Measurements from ENCODE around the gene MYMX. TPM values are rescaled to one million over a fixed set of nuclear protein-coding genes. Genes with fewer than 3 reads are reported as not detected.

Gene MYMX
- total RNA-seq, 2 experiments from 2014 or later, result not detected

DNA sequence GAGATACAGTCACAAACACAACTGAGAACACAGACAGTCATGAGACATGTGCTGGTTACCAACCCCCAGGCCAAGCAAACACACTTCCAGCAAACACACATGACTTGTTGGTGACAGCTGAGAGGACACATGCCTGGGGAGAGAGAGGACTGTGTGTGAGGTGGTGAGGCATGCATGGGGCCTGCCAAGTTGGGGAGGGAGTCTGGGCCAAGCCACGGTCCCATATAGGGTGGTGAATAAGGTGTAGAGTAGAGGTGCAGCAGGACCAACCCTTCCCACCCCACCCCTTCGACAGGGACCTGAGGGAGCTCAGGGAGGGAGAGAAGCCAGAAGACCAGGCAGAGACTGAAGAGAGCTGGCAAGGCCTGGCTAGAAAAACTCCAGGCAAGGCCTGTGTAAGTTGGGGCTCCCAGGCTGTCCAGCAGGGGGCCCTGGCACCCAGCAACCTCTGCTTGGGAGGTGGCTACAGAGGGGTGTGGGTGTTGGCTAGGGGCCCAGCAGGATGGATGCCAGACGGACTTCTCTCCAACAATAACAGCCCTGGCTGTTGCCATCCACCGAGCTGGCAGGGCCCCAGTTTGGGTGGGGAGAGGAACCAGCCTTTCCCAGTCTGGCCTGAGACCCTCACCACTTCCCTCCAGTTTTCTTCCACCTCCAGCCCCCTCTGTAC is 4.7 kb downstream of the MYMX start:
- no peaks in the 10 kb centered on the region for H3K36me3 ChIP-seq (ENCODE audit: insufficient read depth, low read length)
- peaks cover 0 to 3% of the 10 kb centered on the region in 2 experiments for H3K9me3 ChIP-seq (ENCODE audit: control insufficient read depth in 1 of 2, insufficient read depth in 1 of 2, low read length in 2 of 2)
- peak; percentile 60 to 88 (median 72) for DNase-seq
- no peaks in the 10 kb centered on the region for H3K27me3 Mint-ChIP-seq
- H3K27ac ChIP-seq (ENCODE audit: low read depth in 1 of 2, low read length in 2 of 2), result no peak overlapping the region
- H3K27ac Mint-ChIP-seq, result peak overlapping the region; percentile 39
- intact Hi-C loops (cut with DNase I, micrococcal nuclease), result loop anchor here (1.0 to 10.0 kb wide), 3 partner anchors 17 to 587 kb away; partner anchors contain the start of genes SLC35B2 (in 2 of the 2) and MAD2L1BP (in 1 of the 2)
- H3K27me3 ChIP-seq (ENCODE audit: control insufficient read depth in 1 of 2, insufficient read depth in 2 of 2, low read length in 2 of 2), result peaks cover 4 to 7% of the 10 kb centered on the region in 2 experiments
- H3K4me1 ChIP-seq (ENCODE audit: insufficient read depth, low read length), result peaks cover 38% of the 10 kb centered on the region
- no peaks in the 10 kb centered on the region for H3K9me3 Mint-ChIP-seq
- no peaks in the 10 kb centered on the region for H3K36me3 Mint-ChIP-seq (ENCODE audit: low read depth)
- peaks cover 36% of the 10 kb centered on the region for H3K4me1 Mint-ChIP-seq (ENCODE audit: low read depth)
- ChIA-PET CTCF (interaction anchor here (0.6 to 1.2 kb wide), 6 partner anchors 9 to 84 kb away, joined by 3 to 12 read pairs (median 4); partner anchors contain the start of genes HSP90AB1 and SLC35B2), POLR2A (interaction anchor here (2.5 to 5.8 kb wide), 2 partner anchors 16 to 25 kb away, joined by 8 to 62 read pairs; partner anchors contain the start of gene HSP90AB1)
- ATAC-seq (ENCODE audit: poor library complexity), result peak; percentile 67
- TF ChIP-seq, protein P1, sequence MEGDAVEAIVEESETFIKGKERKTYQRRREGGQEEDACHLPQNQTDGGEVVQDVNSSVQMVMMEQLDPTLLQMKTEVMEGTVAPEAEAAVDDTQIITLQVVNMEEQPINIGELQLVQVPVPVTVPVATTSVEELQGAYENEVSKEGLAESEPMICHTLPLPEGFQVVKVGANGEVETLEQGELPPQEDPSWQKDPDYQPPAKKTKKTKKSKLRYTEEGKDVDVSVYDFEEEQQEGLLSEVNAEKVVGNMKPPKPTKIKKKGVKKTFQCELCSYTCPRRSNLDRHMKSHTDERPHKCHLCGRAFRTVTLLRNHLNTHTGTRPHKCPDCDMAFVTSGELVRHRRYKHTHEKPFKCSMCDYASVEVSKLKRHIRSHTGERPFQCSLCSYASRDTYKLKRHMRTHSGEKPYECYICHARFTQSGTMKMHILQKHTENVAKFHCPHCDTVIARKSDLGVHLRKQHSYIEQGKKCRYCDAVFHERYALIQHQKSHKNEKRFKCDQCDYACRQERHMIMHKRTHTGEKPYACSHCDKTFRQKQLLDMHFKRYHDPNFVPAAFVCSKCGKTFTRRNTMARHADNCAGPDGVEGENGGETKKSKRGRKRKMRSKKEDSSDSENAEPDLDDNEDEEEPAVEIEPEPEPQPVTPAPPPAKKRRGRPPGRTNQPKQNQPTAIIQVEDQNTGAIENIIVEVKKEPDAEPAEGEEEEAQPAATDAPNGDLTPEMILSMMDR (IDR thresholded peaks at IDR 0.05), result peak; percentile 66
- peak overlapping the region; percentile 77 for H3K4me3 Mint-ChIP-seq
- no peak overlapping the region for H3K4me3 ChIP-seq (ENCODE audit: low read length)

DNA sequence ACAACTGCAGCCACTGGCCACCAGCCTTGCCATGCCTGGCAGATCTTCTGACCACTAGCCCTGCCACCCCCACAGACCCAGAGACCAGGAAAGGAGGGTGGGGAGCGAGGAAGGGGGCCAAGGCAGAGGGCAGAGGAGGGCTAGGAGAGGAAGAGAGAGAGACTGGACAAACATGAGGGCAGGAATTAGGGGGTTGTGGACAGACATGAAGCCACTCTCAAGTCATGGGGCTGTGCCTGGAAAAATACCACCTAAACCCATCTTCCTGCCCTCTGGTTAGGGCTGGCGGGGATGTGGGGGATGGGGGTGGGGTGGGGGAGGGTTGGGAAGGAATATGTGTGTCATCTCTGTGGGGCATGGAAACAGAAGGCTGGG is 5.2 kb downstream of the MYMX start:
- POLR2A ChIA-PET, result interaction anchor here (2.5 to 5.8 kb wide), 2 partner anchors 16 to 24 kb away, joined by 8 to 62 read pairs; partner anchors contain the start of gene HSP90AB1
- Histone ChIP-seq H3K4me3 (ENCODE audit: low read length) (no peak overlapping the region), H3K4me1 (ENCODE audit: insufficient read depth, low read length) (peaks cover 38% of the 10 kb centered on the region), H3K27ac (ENCODE audit: low read depth in 1 of 2, low read length in 2 of 2) (no peak overlapping the region), H3K27me3 (ENCODE audit: control insufficient read depth in 1 of 2, insufficient read depth in 2 of 2, low read length in 2 of 2) (peaks cover 4 to 6% of the 10 kb centered on the region in 2 experiments), H3K9me3 (ENCODE audit: control insufficient read depth in 1 of 2, insufficient read depth in 1 of 2, low read length in 2 of 2) (peaks cover 0 to 3% of the 10 kb centered on the region in 2 experiments), H3K36me3 (ENCODE audit: insufficient read depth, low read length) (no peaks in the 10 kb centered on the region)
- TF ChIP-seq, protein P1 (IDR thresholded peaks at IDR 0.05), result no peak
- Mint-ChIP-seq H3K4me3 (peak overlapping the region; percentile 77), H3K27ac (peak overlapping the region; percentile 39), H3K27me3 (no peaks in the 10 kb centered on the region), H3K36me3 (ENCODE audit: low read depth) (no peaks in the 10 kb centered on the region), H3K4me1 (ENCODE audit: low read depth) (peaks cover 36% of the 10 kb centered on the region), H3K9me3 (no peaks in the 10 kb centered on the region)
- DNase-seq (no peak), ATAC-seq (ENCODE audit: poor library complexity) (no peak)
- intact Hi-C loops (cut with DNase I, micrococcal nuclease), result loop anchor here (1.0 to 10.0 kb wide), 4 partner anchors 15 to 587 kb away; partner anchors contain the start of genes SLC35B2 (in 2 of the 2) and MAD2L1BP (in 1 of the 2)
- CTCF ChIA-PET, result interaction anchor here (0.7 to 1.2 kb wide), 3 partner anchors 16 to 35 kb away, joined by 3 to 12 read pairs (median 7); partner anchors contain the start of gene SLC35B2

DNA sequence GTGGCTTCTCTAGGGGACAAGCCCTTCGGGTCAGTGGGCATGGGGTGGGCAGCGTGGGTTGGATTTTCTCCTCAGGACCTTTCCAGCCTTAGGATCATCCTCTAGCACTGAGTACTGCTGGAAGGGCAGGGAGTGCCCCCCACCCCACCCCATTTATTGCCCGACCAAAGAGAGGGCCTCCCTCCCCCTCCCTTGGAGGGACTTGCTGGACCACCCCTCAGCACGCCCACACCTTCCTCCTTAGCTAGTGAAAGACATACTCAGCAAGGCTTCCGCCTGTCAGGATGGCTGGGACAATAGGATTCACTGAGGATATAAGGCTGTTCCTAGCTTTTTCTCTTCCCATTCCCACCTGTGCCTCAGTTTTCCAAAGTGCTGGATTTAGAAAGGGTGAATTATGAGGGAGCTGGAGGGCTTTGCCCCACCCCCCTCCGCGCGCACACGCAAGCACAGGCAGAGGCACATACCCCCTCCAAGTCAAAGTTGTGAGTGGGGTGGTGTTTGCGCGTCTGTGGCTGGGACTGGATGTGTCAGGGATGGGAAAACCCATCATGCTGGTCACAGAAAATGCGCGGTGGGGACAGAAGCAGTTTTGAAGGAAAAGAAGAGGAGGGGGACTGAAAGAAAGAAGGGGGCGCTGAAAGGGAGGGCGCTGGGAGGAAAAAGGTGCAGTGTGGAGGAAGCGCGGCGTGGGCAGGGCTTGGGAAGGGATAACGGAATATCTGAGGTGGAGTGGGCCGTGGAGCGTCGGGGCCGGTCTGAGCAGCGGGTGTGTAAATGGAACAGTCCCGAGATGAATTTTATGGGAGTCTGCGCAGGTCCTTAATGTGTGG is 6.0 kb downstream of the MYMX start:
- H3K4me1 ChIP-seq (ENCODE audit: insufficient read depth, low read length), result peaks cover 38% of the 10 kb centered on the region
- H3K27ac ChIP-seq (ENCODE audit: low read depth in 1 of 2, low read length in 2 of 2), result no peak overlapping the region
- H3K9me3 ChIP-seq (ENCODE audit: control insufficient read depth in 1 of 2, insufficient read depth in 1 of 2, low read length in 2 of 2), result no peaks in the 10 kb centered on the region
- intact Hi-C loops (cut with DNase I, micrococcal nuclease), result loop anchor here (2.0 to 10.0 kb wide), 3 partner anchors 14 to 588 kb away; partner anchors contain the start of genes SLC35B2 (in 2 of the 2) and MAD2L1BP (in 1 of the 2)
- peak overlapping the region; percentile 55 for H3K4me3 ChIP-seq (ENCODE audit: low read length)
- Mint-ChIP-seq H3K4me3 (peak overlapping the region; percentile 77), H3K27me3 (no peaks in the 10 kb centered on the region), H3K27ac (no peak overlapping the region), H3K36me3 (ENCODE audit: low read depth) (no peaks in the 10 kb centered on the region), H3K9me3 (no peaks in the 10 kb centered on the region), H3K4me1 (ENCODE audit: low read depth) (peaks cover 36% of the 10 kb centered on the region)
- ChIA-PET POLR2A (interaction anchor here (0.7 to 5.8 kb wide), 4 partner anchors 15 to 39 kb away, joined by 3 to 62 read pairs (median 10); partner anchors contain the start of genes HSP90AB1 and SLC35B2), CTCF (interaction anchor here (0.7 to 1.8 kb wide), 7 partner anchors 10 to 42 kb away, joined by 3 to 7 read pairs (median 3); partner anchors contain the start of gene SLC35B2)
- H3K27me3 ChIP-seq (ENCODE audit: control insufficient read depth in 1 of 2, insufficient read depth in 2 of 2, low read length in 2 of 2), result peaks cover 4% of the 10 kb centered on the region in 2 experiments
- H3K36me3 ChIP-seq (ENCODE audit: insufficient read depth, low read length), result no peaks in the 10 kb centered on the region
- peak in 2 of 14 experiments; percentile 37 to 46 for DNase-seq
- TF ChIP-seq, protein P1 (IDR thresholded peaks at IDR 0.05), result no peak
- peak; percentile 1 for ATAC-seq (ENCODE audit: poor library complexity)

All from CD4-positive, alpha-beta T cell (primary cell).